Right cardiac atrium (tissue), 5 donors: ENCODE measurements around the gene TMEM11. TPM values are rescaled to one million over a fixed set of nuclear protein-coding genes. Genes with fewer than 3 reads are reported as not detected.

Experiments used
- ATAC-seq, 2 donors: fragments of 200-7000 bp; cut with Tn5 transposase; one replicate each; pipeline versions ENCODE4 v1.8.0 to v1.9.1; 2020; ENCODE audit warnings: moderate library complexity in 2 of 2, mild to moderate bottlenecking in 1 of 2
- DNase-seq, 3 donors: peaks; one replicate each; pipeline ENCODE4 v3.0.0-alpha.2; 2020
- H3K27ac ChIP-seq: one replicate; pipeline ENCODE4 v1.5.1; 2013; ENCODE audit warnings: mild to moderate bottlenecking, low read length, control low read depth, moderate library complexity
- H3K27me3 ChIP-seq: one replicate; pipeline ENCODE4 v1.6.1; 2013; ENCODE audit not compliant: control insufficient read depth, insufficient read depth
- H3K4me1 ChIP-seq: one replicate; pipeline ENCODE4 v1.6.1; 2013; ENCODE audit warnings: low read length; ENCODE audit not compliant: control insufficient read depth, insufficient read depth
- H3K4me3 ChIP-seq: one replicate; pipeline ENCODE4 v1.5.1; 2013; ENCODE audit warnings: low read length, control low read depth
- H3K9me3 ChIP-seq: one replicate; pipeline ENCODE4 v1.6.1; 2013; ENCODE audit warnings: low read length; ENCODE audit not compliant: control insufficient read depth
- WGBS: extraction: QIAGEN DNeasy Blood & Tissue Kit; methylation state at CpG from one replicate; pipeline ENCODE4 v1.1.7; 2013; 5-methylcytosine and 5-hydroxymethylcytosine counted together
- intact Hi-C, 4 donors: fragments of 100-400 bp; cut with DNase I; formaldehyde crosslinking; loops; one replicate each; pipeline versions ENCODE4 v1.11.0 to v1.14.0; 2022 to 2023
- polyA plus RNA-seq: library from polyadenylated mRNA; stranded (reverse); fragments of 200-250 nt; gene quantifications from one replicate; pipeline ENCODE4 v1.2.3, GENCODE V29; 2013
- total RNA-seq, 4 donors: library from RNA; stranded (reverse); fragmentation: NEBNext Ultra II Directional; extraction: Animal tissue kit (Norgen Biotek cat#: 25700); gene quantifications; one replicate each; pipeline ENCODE4 v1.2.1, GENCODE V29; 2021
- donor health status: healthy with polysubstance abuse.
- donor health status: DM: no; HTN: yes; CAD: no.
- donor health status: DM: no; HTN: no; CAD: no.
- donor health status: DM: no; HTN: yes; CAD: no; lungs with severe emphysema.
- donor health status: DM: yes; HTN: yes; CAD: no.

The TMEM11 gene
- total and polyA plus RNA-seq, 5 donors, result 26.2 to 46.2 (median 28.1) TPM

GRCh38 chr17:21242026-21242697, 28.2 kb upstream of the TMEM11 start:
- Histone ChIP-seq H3K27me3 (no peaks in the 10 kb centered on the region), H3K4me3 (no peak overlapping the region), H3K27ac (no peak overlapping the region), H3K9me3 (no peaks in the 10 kb centered on the region), H3K4me1 (peaks cover 2% of the 10 kb centered on the region)
- no peak for ATAC-seq
- intact Hi-C loops, result no loop called here
- 65% methylated on average over 11 of the region's 11 CpGs for WGBS
- peak in 1 of 3 donors; percentile 50 for DNase-seq

GRCh38 chr17:21241564-21241963, 27.6 kb upstream of the TMEM11 start:
- Histone ChIP-seq H3K27me3 (no peaks in the 10 kb centered on the region), H3K27ac (no peak overlapping the region), H3K4me1 (peaks cover 2% of the 10 kb centered on the region), H3K4me3 (no peak overlapping the region), H3K9me3 (no peaks in the 10 kb centered on the region)
- ATAC-seq, result no peak
- 72% methylated on average over 11 of the region's 11 CpGs for WGBS
- peak in 1 of 3 donors; percentile 47 for DNase-seq
- intact Hi-C loops, result no loop called here

- peaks cover 2% of the 10 kb centered on the region for H3K4me1 ChIP-seq
- WGBS, result 68% methylated on average over 25 of the region's 25 CpGs
- ATAC-seq (no peak), DNase-seq (peak in 1 of 3 donors; percentile 54)
- no peaks in the 10 kb centered on the region for H3K27me3 ChIP-seq
- H3K4me3 ChIP-seq, result no peak overlapping the region
- intact Hi-C loops, result no loop called here
- H3K27ac ChIP-seq, result no peak overlapping the region
- H3K9me3 ChIP-seq, result no peaks in the 10 kb centered on the region
These were observed 26.6 kb upstream of the TMEM11 start for GRCh38 chr17:21240369-21241055.

GRCh38 chr17:21239680-21240368, 25.9 kb upstream of the TMEM11 start:
- H3K4me1 ChIP-seq, result peaks cover 2% of the 10 kb centered on the region
- intact Hi-C loops, result loop anchor here in 1 of 4 donors (10.0 kb wide), 1 partner anchor 75 kb away; no protein-coding TSS in a partner anchor
- H3K27ac ChIP-seq, result no peak overlapping the region
- peak in 1 of 3 donors; percentile 43 for DNase-seq
- 68% methylated on average over 12 of the region's 12 CpGs for WGBS
- ATAC-seq, result peak; percentile 29 to 30
- no peaks in the 10 kb centered on the region for H3K9me3 ChIP-seq
- no peaks in the 10 kb centered on the region for H3K27me3 ChIP-seq
- no peak overlapping the region for H3K4me3 ChIP-seq

GRCh38 chr17:21235921-21236320, 22.0 kb upstream of the TMEM11 start:
- Histone ChIP-seq H3K27me3 (no peaks in the 10 kb centered on the region), H3K4me1 (no peaks in the 10 kb centered on the region), H3K9me3 (no peaks in the 10 kb centered on the region), H3K27ac (no peak overlapping the region), H3K4me3 (no peak overlapping the region)
- no peak for ATAC-seq
- DNase-seq, result no peak
- intact Hi-C loops, result loop anchor here in 1 of 4 donors (10.0 kb wide), 1 partner anchor 71 kb away; no protein-coding TSS in a partner anchor
- 90% methylated on average over 1 of the region's 1 CpG for WGBS

- Histone ChIP-seq H3K4me3 (no peak overlapping the region), H3K9me3 (no peaks in the 10 kb centered on the region), H3K4me1 (no peaks in the 10 kb centered on the region), H3K27me3 (no peaks in the 10 kb centered on the region), H3K27ac (no peak overlapping the region)
- no peak for DNase-seq
- intact Hi-C loops, result loop anchor here in 1 of 4 donors (10.0 kb wide), 1 partner anchor 69 kb away; no protein-coding TSS in a partner anchor
- WGBS, result 53% methylated on average over 7 of the region's 7 CpGs
- ATAC-seq, result peak; percentile 52 to 55
These were observed 19.8 kb upstream of the TMEM11 start for GRCh38 chr17:21233581-21234347.

GRCh38 chr17:21232033-21232749, 18.2 kb upstream of the TMEM11 start:
- DNase-seq, result no peak
- Histone ChIP-seq H3K9me3 (no peaks in the 10 kb centered on the region), H3K4me3 (no peak overlapping the region), H3K4me1 (no peaks in the 10 kb centered on the region), H3K27ac (no peak overlapping the region), H3K27me3 (no peaks in the 10 kb centered on the region)
- 91% methylated on average over 4 of the region's 4 CpGs for WGBS
- ATAC-seq, result no peak
- intact Hi-C loops, result loop anchor here in 1 of 4 donors (10.0 kb wide), 1 partner anchor 67 kb away; no protein-coding TSS in a partner anchor

- H3K4me3 ChIP-seq, result no peak overlapping the region
- DNase-seq (no peak), ATAC-seq (no peak)
- intact Hi-C loops, result loop anchor here in 1 of 4 donors (10.0 kb wide), 1 partner anchor 67 kb away; no protein-coding TSS in a partner anchor
- no peaks in the 10 kb centered on the region for H3K4me1 ChIP-seq
- no peaks in the 10 kb centered on the region for H3K9me3 ChIP-seq
- no peak overlapping the region for H3K27ac ChIP-seq
- no peaks in the 10 kb centered on the region for H3K27me3 ChIP-seq
- WGBS, result 76% methylated on average over 6 of the region's 6 CpGs
These were observed 17.6 kb upstream of the TMEM11 start for GRCh38 chr17:21231533-21231932.

GRCh38 chr17:21228845-21229244, 14.9 kb upstream of the TMEM11 start:
- 65% methylated on average over 2 of the region's 2 CpGs for WGBS
- no peak overlapping the region for H3K27ac ChIP-seq
- no peaks in the 10 kb centered on the region for H3K9me3 ChIP-seq
- no peaks in the 10 kb centered on the region for H3K4me1 ChIP-seq
- intact Hi-C loops, result no loop called here
- H3K4me3 ChIP-seq, result no peak overlapping the region
- no peak for DNase-seq
- ATAC-seq, result peak in 1 of 2 donors; percentile 37
- H3K27me3 ChIP-seq, result no peaks in the 10 kb centered on the region

GRCh38 chr17:21228111-21228510, 14.2 kb upstream of the TMEM11 start:
- ATAC-seq, result peak; percentile 30 to 40

More at GRCh38 chr17:21228111-21228510, 14.2 kb upstream of the TMEM11 start:
- Histone ChIP-seq H3K9me3 (no peaks in the 10 kb centered on the region), H3K4me3 (no peak overlapping the region), H3K27me3 (no peaks in the 10 kb centered on the region), H3K27ac (no peak overlapping the region), H3K4me1 (no peaks in the 10 kb centered on the region)
- DNase-seq, result no peak
- intact Hi-C loops, result no loop called here
- 64% methylated on average over 4 of the region's 4 CpGs for WGBS
